ENCODE results near the gene FXR1.

- TF ChIP-seq STAG1 (CRISPR knock-in tag; IDR thresholded peaks at IDR 0.05) (no peak), CTCF (CRISPR knock-in tag; IDR thresholded peaks at IDR 0.05) (no peak), ZHX1 (CRISPR knock-in tag; IDR thresholded peaks at IDR 0.05; ENCODE audit: low read depth) (no peak), ZBTB37 (CRISPR knock-in tag; IDR thresholded peaks at IDR 0.05) (no peak), GABPA (IDR thresholded peaks at IDR 0.05; ENCODE audit: low read depth, low read length) (no peak), GABPA (CRISPR knock-in tag; IDR thresholded peaks at IDR 0.05; ENCODE audit: low read depth) (no peak), CEBPB (IDR thresholded peaks at IDR 0.05; ENCODE audit: borderline replicate concordance, low read depth, low read length) (no peak), YY1 (IDR thresholded peaks at IDR 0.05; ENCODE audit: insufficient read depth, insufficient replicate concordance, low read depth, low read length) (no peak)
Measured at GRCh38 chr3:180875124-180875698, 37.3 kb upstream of the FXR1 start.
